B cell (primary cell): Measurements from ENCODE around the gene RASSF3. TPM values are rescaled to one million over a fixed set of nuclear protein-coding genes. Genes with fewer than 3 reads are reported as not detected.

ENCODE experiments used
- ATAC-seq: fragments of 200-7000 bp; cut with Tn5 transposase; one replicate; pipeline ENCODE4 v1.10.0; 2021; ENCODE audit warnings: low read depth, mild to moderate bottlenecking, moderate number of reproducible peaks, moderate library complexity
- CTCF ChIA-PET: fragments of 350-600 bp; sonication (Branson Sonifier 250); formaldehyde crosslinking; loops from one replicate; lab custom pipeline; 2021; ENCODE audit warnings: antibody characterized with exemption, inconsistent platforms; lab: Charles Lee
- POLR2A ChIA-PET: fragments of 350-600 bp; sonication (Branson Sonifier 250); formaldehyde crosslinking; loops from one replicate; lab custom pipeline; 2021; ENCODE audit warnings: antibody characterized with exemption; lab: Charles Lee
- DNase-seq: peaks from one replicate; pipeline ENCODE4 v3.0.0; 2013
- H2AFZ ChIP-seq: 2 replicates; pipeline ENCODE4 v1.6.1; 2012; ENCODE audit warnings: mild to moderate bottlenecking, low read depth, low read length; ENCODE audit not compliant: insufficient read depth, poor library complexity, severe bottlenecking
- H3K27ac ChIP-seq, 2 donors: 1 replicate in 1 of 2; 2 replicates in 1 of 2; pipeline ENCODE4 v1.5.1; 2012 to 2013; ENCODE audit warnings: low read length in 2 of 2, mild to moderate bottlenecking in 2 of 2, moderate library complexity in 1 of 2
- H3K27me3 ChIP-seq, 4 experiments: fragments of 200-600 bp in 1 of 4; sonication (generic) in 1 of 4; replicated peaks in 1 of 4; 1 replicate in 2 of 4; 2 replicates in 2 of 4; pipeline versions ENCODE4 v1.6.1 to v1.7.0; 2013 to 2016; ENCODE audit warnings: low read length in 3 of 4, mild to moderate bottlenecking in 2 of 4, mixed read lengths in 1 of 4, moderate library complexity in 1 of 4; ENCODE audit not compliant: insufficient read depth in 4 of 4, control insufficient read depth in 3 of 4; ENCODE audit errors: control extremely low read depth in 1 of 4
- H3K36me3 ChIP-seq, 2 experiments: replicated peaks in 1 of 2; 1 replicate in 1 of 2; 2 replicates in 1 of 2; pipeline versions ENCODE4 v1.6.1 to v1.7.1; 2013; ENCODE audit warnings: low read length in 1 of 2; ENCODE audit not compliant: insufficient read depth in 2 of 2, control insufficient read depth in 1 of 2; ENCODE audit errors: control extremely low read depth in 1 of 2, extremely low read depth in 1 of 2
- H3K4me1 ChIP-seq, 2 donors: fragments of 200-600 bp in 1 of 2; sonication (generic) in 1 of 2; 1 replicate in 1 of 2; 2 replicates in 1 of 2; pipeline versions ENCODE4 v1.5.1 to v1.6.1; 2013 to 2017; ENCODE audit warnings: low read length in 2 of 2; ENCODE audit not compliant: control insufficient read depth in 2 of 2, insufficient read depth in 2 of 2
- H3K4me2 ChIP-seq: replicated peaks from 2 replicates; pipeline ENCODE3; 2012; ENCODE audit warnings: mild to moderate bottlenecking, low read depth, low read length; ENCODE audit not compliant: poor library complexity, severe bottlenecking
- H3K4me3 ChIP-seq, 5 experiments: fragments of 200-600 bp in 1 of 5; sonication (generic) in 1 of 5; 1 replicate in 3 of 5; 2 replicates in 2 of 5; pipeline versions ENCODE4 v1.5.1 to v1.7.0; 2011 to 2016; ENCODE audit warnings: low read length in 4 of 5, mild to moderate bottlenecking in 4 of 5, low read depth in 2 of 5, control low read depth in 1 of 5, moderate library complexity in 1 of 5; ENCODE audit not compliant: insufficient read depth in 1 of 5; ENCODE audit errors: control extremely low read depth in 1 of 5, extremely low read depth in 1 of 5
- H3K79me2 ChIP-seq: fragments of 200-600 bp; sonication (generic); one replicate; pipeline ENCODE4 v1.6.0; 2016; ENCODE audit warnings: low read length; ENCODE audit not compliant: control insufficient read depth, insufficient read depth
- H3K9ac ChIP-seq: fragments of 200-600 bp; sonication (generic); 2 replicates; pipeline ENCODE4 v1.6.1; 2017; ENCODE audit warnings: mild to moderate bottlenecking, low read length, moderate library complexity
- H3K9me3 ChIP-seq, 3 donors: one replicate each; pipeline versions ENCODE4 v1.6.1 to v1.7.1; 2013; ENCODE audit warnings: low read length in 2 of 3; ENCODE audit not compliant: control insufficient read depth in 2 of 3, insufficient read depth in 1 of 3; ENCODE audit errors: control extremely low read depth in 1 of 3
- H4K20me1 ChIP-seq: 2 replicates; pipeline ENCODE4 v1.6.0; 2012; ENCODE audit warnings: mild to moderate bottlenecking, low read length; ENCODE audit not compliant: insufficient read depth, control insufficient read depth, poor library complexity, severe bottlenecking
- H3K27ac Mint-ChIP-seq: one replicate; pipeline ENCODE4 v1.8.0; 2021; ENCODE audit warnings: mixed read lengths
- H3K27me3 Mint-ChIP-seq: one replicate; pipeline ENCODE4 v1.8.0; 2021; ENCODE audit warnings: mixed read lengths
- H3K4me1 Mint-ChIP-seq: one replicate; pipeline ENCODE4 v1.8.0; 2021; ENCODE audit warnings: mixed read lengths
- H3K4me3 Mint-ChIP-seq: one replicate; pipeline ENCODE4 v1.8.0; 2021; ENCODE audit warnings: mixed read lengths
- H3K9me3 Mint-ChIP-seq: one replicate; pipeline ENCODE4 v1.8.0; 2022; ENCODE audit warnings: mixed read lengths; ENCODE audit not compliant: insufficient read depth
- CTCF ChIP-seq: fragments of 200-600 bp; IDR thresholded peaks from one replicate; pipeline ENCODE4 v1.8.0; 2022; ENCODE audit warnings: antibody characterized with exemption, mild to moderate bottlenecking
- EZH2 ChIP-seq: IDR thresholded peaks from 2 replicates; pipeline ENCODE4 v1.6.1; 2012; ENCODE audit warnings: borderline replicate concordance, low read depth, mild to moderate bottlenecking, moderate library complexity, low read length; ENCODE audit not compliant: insufficient read depth, poor library complexity, severe bottlenecking
- WGBS: methylation state at CpG from one replicate; pipeline ENCODE4 v1.1.5; 2013; ENCODE audit warnings: missing lambda C conversion rate; ENCODE audit not compliant: insufficient coverage; 5-methylcytosine and 5-hydroxymethylcytosine counted together
- intact Hi-C: fragments of 100-400 bp; cut with micrococcal nuclease; formaldehyde crosslinking; loops from one replicate; pipeline ENCODE4 v1.10.0; 2022
- polyA plus RNA-seq: library from polyadenylated mRNA; depleted of rRNA; stranded (reverse); fragments of >200 nt; gene quantifications from 2 replicates; pipeline ENCODE4 v1.2.3, GENCODE V29; 2012
- total RNA-seq, 2 donors: library from RNA; stranded (reverse); fragments of 120-200 nt in 1 of 2; gene quantifications; 1 replicate in 1 of 2; 2 replicates in 1 of 2; pipeline versions ENCODE4 v1.2.3 to v1.2.4, GENCODE V29; 2013 to 2022

Gene RASSF3
- total and polyA plus RNA-seq, 2 donors (not counting 1 experiment from before 2014, with no cell fraction given), result 25.8 to 104 TPM

DNA sequence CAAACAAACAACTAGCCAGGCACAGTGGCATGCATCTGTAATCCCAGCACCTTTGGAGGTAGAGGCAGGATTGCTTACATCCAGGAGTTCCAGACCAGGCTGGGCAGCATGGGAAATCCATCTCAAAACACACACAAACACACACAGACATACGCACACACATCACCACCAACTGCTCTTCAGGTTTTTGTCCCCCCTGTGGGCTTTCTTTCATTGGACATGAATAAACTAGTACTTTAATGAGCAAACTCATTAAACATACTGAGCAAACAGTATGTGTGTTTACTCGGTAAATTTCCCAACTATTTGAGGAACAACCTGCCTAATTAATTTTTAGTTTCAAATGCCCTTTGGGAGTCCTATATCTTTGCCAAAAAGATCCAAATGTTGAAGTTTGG lies 10.1 kb upstream of the RASSF3 start:
- no peaks in the 10 kb centered on the region for H3K9me3 ChIP-seq
- intact Hi-C loops, result no loop called here
- no peaks in the 10 kb centered on the region for H3K36me3 ChIP-seq
- no peaks in the 10 kb centered on the region for H3K79me2 ChIP-seq
- H3K27ac Mint-ChIP-seq, result no peak overlapping the region
- H3K4me1 ChIP-seq, result no peaks in the 10 kb centered on the region
- TF ChIP-seq CTCF, result no peak
- no peak for TF ChIP-seq EZH2
- ChIA-PET POLR2A (no interaction called here), CTCF (no interaction called here)
- H4K20me1 ChIP-seq, result no peaks in the 10 kb centered on the region
- WGBS, result no CpG with 5 or more reads among the region's 2 CpGs
- no peak overlapping the region for H2AFZ ChIP-seq
- H3K4me1 Mint-ChIP-seq, result no peaks in the 10 kb centered on the region
- ATAC-seq (no peak), DNase-seq (no peak)
- H3K27ac ChIP-seq, result no peak overlapping the region
- H3K4me3 ChIP-seq, result no peak overlapping the region
- no peaks in the 10 kb centered on the region for H3K27me3 Mint-ChIP-seq
- H3K9me3 Mint-ChIP-seq, result no peaks in the 10 kb centered on the region
- H3K9ac ChIP-seq, result no peak overlapping the region
- H3K4me2 ChIP-seq, result no peak overlapping the region
- H3K27me3 ChIP-seq, result no peaks in the 10 kb centered on the region
- H3K4me3 Mint-ChIP-seq, result no peak overlapping the region

DNA sequence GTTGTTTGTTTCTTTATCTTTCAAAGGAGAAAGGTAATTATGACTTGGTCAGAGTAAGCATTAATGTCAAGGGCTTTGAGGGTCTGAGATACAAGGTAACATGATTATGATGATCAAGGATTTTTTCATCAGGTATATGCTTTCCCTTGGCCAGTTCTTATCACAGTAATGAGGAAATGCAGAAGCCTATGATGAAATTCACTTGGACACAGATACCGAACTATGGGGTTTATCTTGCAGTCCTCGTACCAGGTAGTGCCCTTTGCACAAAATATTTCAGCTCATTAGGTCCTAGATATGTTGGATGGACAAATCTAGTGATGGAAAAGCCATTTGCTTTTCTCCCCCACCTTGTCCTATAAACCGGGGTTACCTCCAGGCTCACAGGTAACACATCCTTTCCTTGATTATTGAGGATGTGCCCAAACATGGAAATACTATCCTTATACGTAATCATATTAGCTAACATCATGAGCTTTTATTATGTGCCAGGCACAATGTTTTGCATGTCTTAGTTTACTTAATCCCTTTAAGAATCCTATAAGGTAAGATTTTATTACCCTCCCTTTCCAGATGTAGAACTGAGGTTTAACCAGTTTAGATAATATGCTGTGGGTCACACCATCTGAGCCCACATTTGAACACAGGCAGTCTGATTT lies 7.0 kb upstream of the RASSF3 start:
- intact Hi-C loops, result no loop called here
- no peaks in the 10 kb centered on the region for H3K9me3 ChIP-seq
- no peak for ATAC-seq

More for the DNA sequence above, 7.0 kb upstream of the RASSF3 start:
- Histone ChIP-seq H4K20me1 (no peaks in the 10 kb centered on the region), H3K79me2 (no peaks in the 10 kb centered on the region), H2AFZ (no peak overlapping the region), H3K27me3 (no peaks in the 10 kb centered on the region), H3K4me2 (no peak overlapping the region), H3K36me3 (no peaks in the 10 kb centered on the region), H3K4me3 (no peak overlapping the region), H3K4me1 (no peaks in the 10 kb centered on the region), H3K9ac (no peak overlapping the region), H3K27ac (no peak overlapping the region)
- no peak for TF ChIP-seq CTCF
- TF ChIP-seq EZH2, result no peak
- Mint-ChIP-seq H3K27ac (no peak overlapping the region), H3K4me1 (no peaks in the 10 kb centered on the region), H3K4me3 (no peak overlapping the region), H3K9me3 (no peaks in the 10 kb centered on the region), H3K27me3 (no peaks in the 10 kb centered on the region)
- DNase-seq, result no peak
- 92% methylated on average over 2 of the region's 4 CpGs for WGBS
- POLR2A ChIA-PET, result no interaction called here
- CTCF ChIA-PET, result interaction anchor here (1.0 to 3.0 kb wide), 6 partner anchors 13 to 94 kb away, joined by 3 to 15 read pairs (median 4); no protein-coding TSS in a partner anchor
